ENCODE data around the gene HOXD4. TPM values are rescaled to one million over a fixed set of nuclear protein-coding genes. Genes with fewer than 3 reads are reported as not detected.

Gene HOXD4
- total and polyA plus RNA-seq, 2 of the 4 experiments (the other 2 are of a cell fraction): not detected

DNA sequence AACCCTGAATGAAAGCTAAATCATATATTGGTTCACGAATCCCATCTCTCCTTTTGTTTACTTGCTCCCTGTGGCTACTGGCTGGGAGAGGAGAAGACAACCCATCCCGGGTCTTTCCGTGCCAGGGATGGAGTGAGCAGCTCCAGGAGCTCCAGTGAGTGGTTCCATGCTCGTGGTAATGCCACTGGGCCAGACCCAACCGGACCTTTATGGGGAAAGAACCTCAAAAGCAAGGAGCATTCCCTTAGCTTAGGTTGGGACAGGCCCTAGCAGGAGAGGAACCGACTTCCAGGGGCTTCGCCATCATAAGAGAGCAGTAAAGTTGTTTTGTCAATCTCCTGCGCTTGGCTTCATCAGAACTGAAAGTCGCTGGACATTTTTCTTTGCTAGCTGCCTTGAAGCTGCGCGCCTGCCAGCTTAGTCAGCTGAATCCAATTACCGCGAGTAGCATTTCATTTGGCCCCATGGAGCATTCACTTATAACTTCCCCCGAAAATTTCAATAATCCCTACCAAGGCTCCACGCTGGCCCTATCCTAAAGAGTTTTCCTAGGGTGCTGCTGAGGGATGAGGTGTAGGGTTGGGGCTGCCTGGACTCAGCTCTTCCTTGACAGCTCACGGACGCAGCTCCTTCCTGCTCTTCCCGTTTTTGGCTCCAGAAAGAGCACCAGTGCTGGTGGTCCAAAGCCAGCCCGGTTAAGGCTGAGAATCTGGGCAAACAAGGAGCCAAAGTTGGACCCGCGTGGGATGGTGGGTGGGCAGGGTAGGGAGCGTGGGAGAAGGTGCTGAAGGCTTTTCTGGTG lies 10.7 kb downstream of the HOXD4 start:
- no peak overlapping the region for H4K5ac ChIP-seq (ENCODE audit: low read depth, low read length)
- no peak overlapping the region for H2BK20ac ChIP-seq (ENCODE audit: low read depth, low read length)
- no peak overlapping the region for H3K4ac ChIP-seq (ENCODE audit: low read depth, low read length)
- no peaks in the 10 kb centered on the region for H3K9me1 ChIP-seq (ENCODE audit: insufficient read depth, low read length)
- ChIA-PET POLR2A (ENCODE audit: unreplicated experiment) (no interaction called here), CTCF (interaction anchor here (0.8 kb wide), 1 partner anchor 37 kb away, joined by 3 read pairs; no protein-coding TSS in a partner anchor)
- H3K9ac ChIP-seq (ENCODE audit: low read depth, low read length): no peak overlapping the region
- no peak overlapping the region for H4K8ac ChIP-seq (ENCODE audit: low read depth in 2 of 2, low read length in 2 of 2)
- H4K91ac ChIP-seq (ENCODE audit: insufficient read depth, low read depth, low read length): no peak overlapping the region
- peaks cover 91% of the 10 kb centered on the region for H3K27me3 ChIP-seq (ENCODE audit: control insufficient read depth, insufficient read depth, low read length)
- dilution Hi-C loops (cut with HindIII; ENCODE audit: low sequenced_read_pairs, unreplicated experiment) (no loop called here), in situ Hi-C loops (cut with MboI; ENCODE audit: low sequenced_read_pairs) (no loop called here), intact Hi-C loops (cut with micrococcal nuclease) (no loop called here)
- no peak overlapping the region for H3K27ac ChIP-seq (ENCODE audit: insufficient read depth, low read length)
- no peak overlapping the region for H3K4me3 ChIP-seq (ENCODE audit: insufficient read depth, low read depth, low read length)
- H3K4me2 ChIP-seq (ENCODE audit: low read depth, low read length): peak overlapping the region; percentile 59; the same call in 1 of the 2 replicates
- H3K79me1 ChIP-seq (ENCODE audit: low read depth in 1 of 2, low read length in 2 of 2): no peaks in the 10 kb centered on the region
- H3K4me1 ChIP-seq (ENCODE audit: control insufficient read depth, insufficient read depth, low read length): no peaks in the 10 kb centered on the region
- H3K23ac ChIP-seq (ENCODE audit: low read depth, low read length): no peak overlapping the region
- peaks cover 18% of the 10 kb centered on the region for H3K9me3 ChIP-seq (ENCODE audit: control insufficient read depth, insufficient read depth, low read length)
- no peak overlapping the region for H2BK5ac ChIP-seq (ENCODE audit: low read depth, low read length, poor library complexity, severe bottlenecking)
- no peaks in the 10 kb centered on the region for H4K20me1 ChIP-seq (ENCODE audit: insufficient read depth, low read length)
- H3K56ac ChIP-seq (ENCODE audit: extremely low read depth, insufficient read depth, low read length): no peak overlapping the region
- ATAC-seq (ENCODE audit: low read depth) (no peak), DNase-seq (peak; percentile 12)
- BruUV-seq (replicated peaks): no TSS peak
- H2AK9ac ChIP-seq (replicated peaks; ENCODE audit: low read depth, low read length, poor library complexity): no peak overlapping the region
- no peak overlapping the region for H2BK120ac ChIP-seq (ENCODE audit: low read depth, low read length)
- TF ChIP-seq FOS (IDR thresholded peaks at IDR 0.05; ENCODE audit: low read depth, low read length): no peak
- TF ChIP-seq USF2 (IDR thresholded peaks at IDR 0.05; ENCODE audit: low read depth, low read length): no peak
- no peak for TF ChIP-seq MAZ (IDR thresholded peaks at IDR 0.05; ENCODE audit: borderline replicate concordance, low read depth, low read length)
- no peak for TF ChIP-seq RCOR1 (IDR thresholded peaks at IDR 0.05; ENCODE audit: insufficient replicate concordance, low read length)
- TF ChIP-seq NFE2L2 (IDR thresholded peaks at IDR 0.05; ENCODE audit: low read depth, low read length): no peak
- TF ChIP-seq, protein P1, sequence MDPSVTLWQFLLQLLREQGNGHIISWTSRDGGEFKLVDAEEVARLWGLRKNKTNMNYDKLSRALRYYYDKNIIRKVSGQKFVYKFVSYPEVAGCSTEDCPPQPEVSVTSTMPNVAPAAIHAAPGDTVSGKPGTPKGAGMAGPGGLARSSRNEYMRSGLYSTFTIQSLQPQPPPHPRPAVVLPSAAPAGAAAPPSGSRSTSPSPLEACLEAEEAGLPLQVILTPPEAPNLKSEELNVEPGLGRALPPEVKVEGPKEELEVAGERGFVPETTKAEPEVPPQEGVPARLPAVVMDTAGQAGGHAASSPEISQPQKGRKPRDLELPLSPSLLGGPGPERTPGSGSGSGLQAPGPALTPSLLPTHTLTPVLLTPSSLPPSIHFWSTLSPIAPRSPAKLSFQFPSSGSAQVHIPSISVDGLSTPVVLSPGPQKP (IDR thresholded peaks at IDR 0.05; ENCODE audit: borderline replicate concordance, low read depth, low read length): no peak
- no peak for TF ChIP-seq MXI1 (IDR thresholded peaks at IDR 0.05; ENCODE audit: borderline replicate concordance, low read depth, low read length)
- TF ChIP-seq RFX5 (IDR thresholded peaks at IDR 0.05; ENCODE audit: low read depth, low read length): no peak
- TF ChIP-seq POLR2A (IDR thresholded peaks at IDR 0.05; ENCODE audit: low read depth, low read length): no peak
- no peak for TF ChIP-seq BHLHE40 (IDR thresholded peaks at IDR 0.05; ENCODE audit: low read depth, low read length)
- TF ChIP-seq CEBPB (IDR thresholded peaks at IDR 0.05; ENCODE audit: low read depth, low read length): no peak
- TF ChIP-seq, protein P2, sequence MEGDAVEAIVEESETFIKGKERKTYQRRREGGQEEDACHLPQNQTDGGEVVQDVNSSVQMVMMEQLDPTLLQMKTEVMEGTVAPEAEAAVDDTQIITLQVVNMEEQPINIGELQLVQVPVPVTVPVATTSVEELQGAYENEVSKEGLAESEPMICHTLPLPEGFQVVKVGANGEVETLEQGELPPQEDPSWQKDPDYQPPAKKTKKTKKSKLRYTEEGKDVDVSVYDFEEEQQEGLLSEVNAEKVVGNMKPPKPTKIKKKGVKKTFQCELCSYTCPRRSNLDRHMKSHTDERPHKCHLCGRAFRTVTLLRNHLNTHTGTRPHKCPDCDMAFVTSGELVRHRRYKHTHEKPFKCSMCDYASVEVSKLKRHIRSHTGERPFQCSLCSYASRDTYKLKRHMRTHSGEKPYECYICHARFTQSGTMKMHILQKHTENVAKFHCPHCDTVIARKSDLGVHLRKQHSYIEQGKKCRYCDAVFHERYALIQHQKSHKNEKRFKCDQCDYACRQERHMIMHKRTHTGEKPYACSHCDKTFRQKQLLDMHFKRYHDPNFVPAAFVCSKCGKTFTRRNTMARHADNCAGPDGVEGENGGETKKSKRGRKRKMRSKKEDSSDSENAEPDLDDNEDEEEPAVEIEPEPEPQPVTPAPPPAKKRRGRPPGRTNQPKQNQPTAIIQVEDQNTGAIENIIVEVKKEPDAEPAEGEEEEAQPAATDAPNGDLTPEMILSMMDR (conservative IDR thresholded peaks at IDR 0.05; ENCODE audit: low read depth, low read length): no peak
- TF ChIP-seq CHD1 (IDR thresholded peaks at IDR 0.05; ENCODE audit: low read depth, low read length): no peak
- no peak for TF ChIP-seq MAFK (IDR thresholded peaks at IDR 0.05; ENCODE audit: low read depth, low read length)
- TF ChIP-seq SMC3 (IDR thresholded peaks at IDR 0.05; ENCODE audit: low read depth, low read length): no peak
- H2AK5ac ChIP-seq (ENCODE audit: low read depth, low read length): no peak overlapping the region
- 0% methylated on average over 7 of the region's 22 CpGs; no CpG with 5 or more reads in 1 of the 2 experiments for WGBS, 2 experiments (ENCODE audit: extremely low coverage in 2 of 2, insufficient read length in 1 of 2)
- H3K36me3 ChIP-seq (ENCODE audit: control insufficient read depth, insufficient read depth, low read length): no peaks in the 10 kb centered on the region
- H2BK15ac ChIP-seq (ENCODE audit: low read depth, low read length): no peak overlapping the region
- H3K14ac ChIP-seq (replicated peaks; ENCODE audit: low read depth, low read length): no peak overlapping the region
- no peak overlapping the region for H2AFZ ChIP-seq (replicated peaks; ENCODE audit: low read length, poor library complexity)
- no peak overlapping the region for H3K18ac ChIP-seq (ENCODE audit: low read depth, low read length)
